Effector memory CD8-positive, alpha-beta T cell (primary cell): Measurements from ENCODE around the gene CFC1B.
"Not testable (repeated sequence)": the region's sequence is repeated elsewhere in the genome, so short reads cannot be mapped to it uniquely, and the experiment has no call there.

Experiments
- ATAC-seq: fragments of 150-1000 bp; cut with Tn5 transposase; replicated peaks from 2 replicates; pipeline ENCODE4 v1.10.0; 2021; ENCODE audit warnings: mild to moderate bottlenecking, moderate library complexity
- DNase-seq, 3 experiments: peaks; one replicate each; pipeline ENCODE4 v3.0.0; 2021
- H3K27ac Mint-ChIP-seq, 2 donors: one replicate each; pipeline ENCODE4 v1.8.0; 2022; ENCODE audit warnings: mild to moderate bottlenecking in 2 of 2, mixed read lengths in 2 of 2, moderate library complexity in 2 of 2
- H3K27me3 Mint-ChIP-seq, 2 donors: one replicate each; pipeline ENCODE4 v1.8.0; 2022; ENCODE audit warnings: mixed read lengths in 2 of 2
- H3K36me3 Mint-ChIP-seq: one replicate; pipeline ENCODE4 v1.8.0; 2022; ENCODE audit warnings: mild to moderate bottlenecking, moderate library complexity, mixed read lengths; ENCODE audit not compliant: insufficient read depth
- H3K4me1 Mint-ChIP-seq, 2 donors: one replicate each; pipeline ENCODE4 v1.8.0; 2022; ENCODE audit warnings: low read depth in 2 of 2, mixed read lengths in 2 of 2
- H3K4me3 Mint-ChIP-seq, 2 donors: one replicate each; pipeline ENCODE4 v1.8.0; 2022; ENCODE audit warnings: mild to moderate bottlenecking in 2 of 2, mixed read lengths in 2 of 2, moderate library complexity in 2 of 2
- H3K9me3 Mint-ChIP-seq, 2 donors: one replicate each; pipeline ENCODE4 v1.8.0; 2022; ENCODE audit warnings: mixed read lengths in 2 of 2
- total RNA-seq, 9 experiments: gene quantifications; one replicate each; lab custom pipeline; 2026; lab: John Stamatoyannopoulos, UW

CFC1B gene
- total RNA-seq, result 0 reads per million in 9 experiments

DNA sequence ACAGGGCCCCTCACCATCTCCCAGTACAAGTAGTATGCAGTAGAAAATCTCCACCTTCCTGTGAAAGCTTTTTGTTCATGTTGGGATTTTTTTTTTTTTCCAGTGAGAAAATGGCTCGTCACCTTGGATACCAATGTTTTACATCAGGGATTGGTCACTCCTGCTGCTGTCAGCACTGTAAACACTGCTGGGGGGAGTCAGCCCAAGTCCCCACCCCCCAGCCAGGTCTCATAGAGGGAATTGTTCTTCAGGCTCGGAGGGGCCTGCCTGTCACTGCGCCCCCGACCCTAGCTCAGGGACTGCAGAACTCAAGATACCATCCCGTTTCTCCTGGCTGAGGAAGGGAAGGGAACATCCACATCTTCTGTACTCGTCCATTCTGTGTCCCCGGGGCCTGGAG is at the start of gene CFC1B:
Gene CFC1B (plus strand): TSS at position 231 of the 400 bp plus-strand sequence. CDS start 263 bp downstream, outside the sequence.
- not testable (repeated sequence) for ATAC-seq, DNase-seq, H3K27ac Mint-ChIP-seq, H3K36me3 Mint-ChIP-seq, H3K4me3 Mint-ChIP-seq, H3K27me3 Mint-ChIP-seq, H3K9me3 Mint-ChIP-seq, H3K4me1 Mint-ChIP-seq

DNA sequence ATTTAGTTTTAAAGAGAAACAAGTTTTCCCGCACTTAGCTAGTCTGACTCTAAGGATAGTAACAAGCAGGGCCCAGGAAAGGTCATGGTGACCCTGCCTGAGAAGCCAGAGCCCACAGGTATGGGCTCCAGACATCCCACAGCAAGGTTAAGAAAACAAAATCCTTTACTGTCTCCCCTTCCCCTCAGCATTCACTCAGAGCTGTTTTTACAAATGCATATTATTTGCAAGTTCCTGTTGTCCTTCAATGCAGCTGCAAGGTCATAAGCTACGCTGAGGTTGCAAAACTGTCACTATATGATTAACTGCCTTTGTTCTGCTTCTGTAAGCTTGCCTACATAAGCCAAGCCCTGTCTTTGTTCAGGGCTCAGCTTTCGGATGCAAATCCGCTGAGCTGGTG is 29.9 kb upstream of the CFC1B start:
- not testable (repeated sequence) for H3K36me3 Mint-ChIP-seq, H3K27ac Mint-ChIP-seq, H3K9me3 Mint-ChIP-seq, H3K27me3 Mint-ChIP-seq, H3K4me1 Mint-ChIP-seq, ATAC-seq, DNase-seq, H3K4me3 Mint-ChIP-seq

DNA sequence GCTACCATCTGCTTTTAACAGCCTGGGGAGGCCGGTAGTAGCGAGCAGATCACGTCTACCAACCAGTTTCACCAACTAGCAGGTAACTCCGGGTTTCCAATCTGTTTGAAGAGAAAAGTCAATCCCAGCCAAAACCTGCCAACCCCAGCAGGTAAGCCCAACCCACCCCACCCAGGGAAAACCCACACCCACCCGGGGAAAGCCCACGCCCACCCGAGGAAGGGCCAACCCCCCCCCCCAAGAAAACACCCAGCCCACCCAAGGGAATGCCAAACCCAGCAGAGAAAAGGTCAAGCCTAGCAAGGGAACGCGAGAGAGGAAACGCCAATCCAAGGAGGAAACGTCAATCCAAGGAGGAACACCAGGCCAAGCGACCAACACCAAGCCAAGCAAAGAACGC is 11.8 kb upstream of the CFC1B start, which contains the start of gene POTEI:
Gene POTEI (minus strand): TSS at position 101 of the 400 bp plus-strand sequence. CDS start 93 bp downstream, at position 8.
- H3K27ac Mint-ChIP-seq, H3K4me1 Mint-ChIP-seq, H3K36me3 Mint-ChIP-seq, H3K9me3 Mint-ChIP-seq, DNase-seq, ATAC-seq, H3K4me3 Mint-ChIP-seq, H3K27me3 Mint-ChIP-seq: not testable (repeated sequence)

DNA sequence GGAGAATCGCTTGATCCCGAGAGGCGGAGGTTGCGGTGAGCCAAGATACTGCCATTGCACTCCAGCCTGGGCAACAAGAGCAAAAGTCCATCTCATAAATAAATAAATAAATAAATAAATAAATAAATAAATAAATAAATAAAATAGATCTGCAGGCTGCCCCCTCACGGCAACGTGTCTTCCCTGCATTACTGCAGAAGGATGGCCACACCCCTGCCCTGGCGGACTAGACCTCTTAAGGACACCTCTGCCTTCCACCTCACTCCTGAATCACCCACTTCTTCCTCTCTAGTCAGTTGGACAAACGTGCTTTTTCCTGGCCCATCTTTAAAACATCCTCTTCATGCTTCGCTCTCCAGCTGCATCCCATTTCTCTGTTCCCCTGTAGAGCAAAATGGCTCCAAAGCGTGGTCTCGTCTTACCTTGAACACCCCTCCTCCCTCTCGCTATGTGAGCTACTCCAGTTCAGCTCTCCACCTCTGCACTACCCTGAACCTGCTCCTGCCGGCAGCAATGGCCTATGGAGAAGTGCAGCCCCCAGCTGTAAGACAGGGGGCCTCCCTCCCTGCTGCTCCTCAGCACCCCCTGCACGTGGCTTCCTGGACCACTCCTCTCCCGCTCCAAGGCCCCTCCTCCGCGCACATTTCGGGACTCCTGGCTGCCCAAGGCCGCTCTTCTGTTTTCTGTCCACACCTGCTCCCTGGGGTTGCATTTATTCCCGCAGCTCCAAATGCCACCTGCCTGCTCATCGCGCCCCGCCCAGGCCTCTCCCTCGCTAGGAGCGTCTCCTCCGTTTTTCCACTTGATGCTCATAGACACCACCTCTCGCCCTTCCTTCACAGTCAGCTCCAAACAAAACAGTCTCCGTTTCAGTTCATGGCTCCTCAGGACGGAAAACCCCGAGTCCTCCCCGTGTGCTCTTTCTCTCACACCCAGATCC is 9.9 kb upstream of the CFC1B start:
- not testable (repeated sequence) for H3K27ac Mint-ChIP-seq, H3K27me3 Mint-ChIP-seq, ATAC-seq, H3K4me3 Mint-ChIP-seq, H3K4me1 Mint-ChIP-seq, H3K9me3 Mint-ChIP-seq, DNase-seq, H3K36me3 Mint-ChIP-seq

DNA sequence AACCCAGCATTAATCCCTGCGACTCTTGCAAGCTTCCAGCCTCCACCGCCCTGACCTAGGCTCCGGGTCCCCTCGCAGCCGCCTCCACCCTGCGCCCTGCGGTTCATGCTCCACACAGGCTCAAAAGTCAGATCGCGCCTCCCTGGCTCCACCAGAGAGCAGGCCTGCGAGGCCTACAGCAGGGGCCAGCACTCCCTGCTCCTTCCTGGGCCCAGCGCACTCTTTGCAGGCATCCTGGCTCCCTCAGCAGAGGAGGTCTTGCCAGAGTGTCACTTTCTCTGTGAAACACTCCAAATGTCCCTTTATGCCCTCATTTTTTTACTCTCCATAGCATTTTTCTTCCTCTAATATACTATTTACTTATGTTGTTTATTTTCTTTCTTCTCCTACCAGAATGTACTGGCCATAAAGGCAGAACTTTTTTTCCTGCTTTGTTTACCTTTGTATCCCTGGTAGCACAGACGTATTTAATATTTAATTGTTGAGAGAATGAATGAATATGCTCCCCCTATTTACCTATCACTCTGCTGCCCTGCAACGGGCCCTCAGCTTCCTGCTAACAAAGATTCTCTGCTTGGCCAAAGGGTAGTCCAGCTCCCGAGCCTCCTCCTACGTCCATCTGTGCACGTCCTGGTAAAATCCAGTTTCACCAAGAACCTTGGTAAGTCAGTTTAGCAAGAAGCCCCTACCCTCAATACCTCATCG is 9.1 kb upstream of the CFC1B start:
- not testable (repeated sequence) for ATAC-seq, DNase-seq, H3K36me3 Mint-ChIP-seq, H3K27ac Mint-ChIP-seq, H3K4me3 Mint-ChIP-seq, H3K27me3 Mint-ChIP-seq, H3K9me3 Mint-ChIP-seq, H3K4me1 Mint-ChIP-seq

DNA sequence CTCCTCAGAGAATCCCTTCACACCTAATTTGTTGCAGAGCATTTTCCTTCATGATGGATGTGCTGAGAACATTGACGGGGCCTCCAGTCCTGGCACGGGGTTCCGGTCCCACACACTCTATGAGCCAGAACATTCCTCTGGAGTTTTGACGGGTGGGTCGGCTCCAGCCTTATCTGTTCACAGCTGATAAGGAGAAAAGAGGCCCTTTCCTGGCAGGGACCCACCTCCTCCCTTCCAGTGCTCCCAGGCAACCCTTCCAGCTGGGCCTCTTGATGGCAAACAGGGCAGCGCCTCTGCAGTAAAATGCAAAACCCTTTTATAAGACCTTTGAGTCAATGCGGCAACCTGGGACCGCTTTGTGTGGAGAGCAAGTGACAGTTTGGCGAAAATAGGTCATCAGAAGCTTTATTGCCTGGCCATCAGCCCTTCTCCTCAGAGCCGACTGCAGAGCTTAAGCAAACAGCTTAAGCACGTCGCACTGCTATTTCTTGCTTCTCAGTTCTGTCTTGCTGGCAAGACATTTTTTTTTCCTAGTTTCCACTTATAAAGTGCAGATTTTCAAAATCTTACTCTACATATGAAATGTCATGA is 2.4 kb upstream of the CFC1B start:
- H3K4me3 Mint-ChIP-seq, H3K4me1 Mint-ChIP-seq, DNase-seq, H3K9me3 Mint-ChIP-seq, ATAC-seq, H3K36me3 Mint-ChIP-seq, H3K27ac Mint-ChIP-seq, H3K27me3 Mint-ChIP-seq: not testable (repeated sequence)

DNA sequence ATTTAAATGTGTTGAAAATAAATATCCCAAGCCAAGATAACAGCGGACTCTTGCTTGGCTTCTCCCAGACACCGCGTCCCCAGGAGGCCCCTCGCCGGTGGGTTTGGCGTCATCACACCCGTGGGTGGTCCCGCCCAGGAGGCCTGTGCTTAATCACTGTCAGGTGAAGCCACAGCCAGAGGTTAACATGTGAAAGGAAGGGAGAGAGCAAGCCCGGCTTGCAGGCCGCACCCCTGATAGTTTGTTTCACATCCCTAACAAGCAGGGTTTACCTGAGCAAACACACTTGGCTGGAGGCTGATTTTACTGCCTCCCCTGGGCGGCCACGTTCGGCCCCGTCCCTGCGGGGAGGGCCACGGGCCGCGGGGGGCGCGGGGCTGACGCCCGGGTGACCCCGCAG is 1.4 kb downstream of the CFC1B start:
- not testable (repeated sequence) for DNase-seq, H3K27me3 Mint-ChIP-seq, H3K4me3 Mint-ChIP-seq, H3K9me3 Mint-ChIP-seq, ATAC-seq, H3K36me3 Mint-ChIP-seq, H3K27ac Mint-ChIP-seq, H3K4me1 Mint-ChIP-seq

DNA sequence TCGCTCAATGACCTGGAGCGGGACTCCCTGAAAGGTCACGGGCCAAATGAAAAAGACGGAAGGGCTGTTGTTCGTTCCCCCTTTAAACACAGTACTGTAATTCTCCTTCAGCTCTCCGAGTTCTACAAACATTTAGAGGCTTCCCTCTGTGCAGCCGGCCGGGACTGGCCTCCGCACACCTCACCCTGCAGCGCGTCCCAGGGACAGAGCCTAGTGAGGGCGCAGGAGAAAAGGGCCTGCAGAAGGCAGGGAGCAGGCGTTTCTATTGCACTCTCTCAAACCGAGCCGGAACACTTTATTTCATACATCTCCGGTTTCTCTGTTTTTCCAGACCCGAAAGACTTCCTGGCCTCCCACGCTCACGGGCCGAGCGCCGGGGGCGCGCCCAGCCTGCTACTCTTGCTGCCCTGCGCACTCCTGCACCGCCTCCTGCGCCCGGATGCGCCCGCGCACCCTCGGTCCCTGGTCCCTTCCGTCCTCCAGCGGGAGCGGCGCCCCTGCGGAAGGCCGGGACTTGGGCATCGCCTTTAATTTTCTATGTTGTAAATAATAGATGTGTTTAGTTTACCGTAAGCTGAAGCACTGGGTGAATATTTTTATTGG is 6.4 kb downstream of the CFC1B start:
- H3K4me1 Mint-ChIP-seq, H3K27me3 Mint-ChIP-seq, ATAC-seq, H3K27ac Mint-ChIP-seq, H3K9me3 Mint-ChIP-seq, DNase-seq, H3K36me3 Mint-ChIP-seq, H3K4me3 Mint-ChIP-seq: not testable (repeated sequence)

DNA sequence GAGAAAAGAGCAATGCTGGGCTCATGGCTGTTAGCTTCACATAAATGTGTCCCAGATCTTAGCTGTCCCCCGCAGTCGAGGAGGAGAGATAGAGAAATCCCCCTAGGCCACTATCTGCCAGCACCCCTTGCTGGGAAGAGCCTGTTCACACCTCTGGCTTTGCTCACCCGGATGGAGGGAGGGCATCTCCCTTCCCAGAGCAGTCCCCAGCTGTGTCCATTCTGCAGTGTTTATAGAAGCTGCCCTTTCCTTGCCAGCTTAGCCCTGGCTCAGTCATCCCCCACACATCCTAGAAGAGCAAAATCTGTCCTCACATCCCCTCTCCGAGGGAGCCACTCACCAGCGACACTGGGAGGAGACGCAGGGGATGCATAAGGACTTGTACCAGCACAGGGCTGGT is 8.5 kb downstream of the CFC1B start:
- H3K27me3 Mint-ChIP-seq, H3K27ac Mint-ChIP-seq, ATAC-seq: not testable (repeated sequence)

DNA sequence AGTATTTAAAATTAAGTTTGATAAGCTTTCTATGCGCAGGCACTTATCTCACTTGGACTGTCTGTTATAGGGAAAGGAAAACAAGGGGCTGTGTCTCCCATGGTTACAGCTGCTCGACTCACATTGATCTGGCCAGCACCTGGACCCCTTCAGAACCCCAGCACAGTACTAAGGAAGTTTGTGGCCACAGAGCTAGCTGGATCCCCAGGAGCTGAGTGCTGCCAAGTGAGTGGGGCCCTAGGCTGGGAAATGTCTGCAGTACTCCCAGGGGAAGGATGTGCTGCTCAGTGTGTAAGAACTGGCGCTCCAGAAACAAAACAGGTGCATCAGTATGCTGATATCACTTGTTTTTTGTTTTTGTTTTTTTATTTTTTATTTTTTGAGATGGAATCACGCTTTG is 9.2 kb downstream of the CFC1B start:
- not testable (repeated sequence) for H3K4me3 Mint-ChIP-seq, H3K27me3 Mint-ChIP-seq, H3K27ac Mint-ChIP-seq, DNase-seq, H3K4me1 Mint-ChIP-seq, ATAC-seq, H3K36me3 Mint-ChIP-seq, H3K9me3 Mint-ChIP-seq

More for the DNA sequence above, 8.5 kb downstream of the CFC1B start:
- not testable (repeated sequence) for H3K4me1 Mint-ChIP-seq, H3K4me3 Mint-ChIP-seq, H3K9me3 Mint-ChIP-seq, H3K36me3 Mint-ChIP-seq, DNase-seq

DNA sequence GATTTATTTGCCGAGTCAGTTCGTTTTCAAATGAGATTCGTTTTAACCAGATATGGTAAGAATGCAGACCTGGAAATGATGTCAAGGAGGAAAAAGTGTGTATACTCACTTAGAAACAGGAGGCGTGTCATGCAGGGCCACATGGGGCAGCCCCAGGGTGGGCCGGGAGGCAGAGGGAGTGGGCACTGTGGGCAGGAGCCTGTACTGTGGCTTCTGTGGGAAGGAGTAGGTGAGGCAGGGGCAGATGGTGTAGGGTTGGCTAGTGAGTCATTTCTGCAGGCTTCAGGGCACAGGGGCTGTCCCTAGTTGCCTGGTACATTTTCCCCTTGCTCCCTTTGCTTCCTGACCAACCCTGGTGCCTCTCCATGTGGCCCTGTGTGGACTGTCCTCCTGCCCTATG is 10.2 kb downstream of the CFC1B start:
- ATAC-seq, result peak; percentile 88
- H3K4me1 Mint-ChIP-seq, H3K27me3 Mint-ChIP-seq, H3K9me3 Mint-ChIP-seq, H3K4me3 Mint-ChIP-seq, H3K36me3 Mint-ChIP-seq, DNase-seq, H3K27ac Mint-ChIP-seq: not testable (repeated sequence)

DNA sequence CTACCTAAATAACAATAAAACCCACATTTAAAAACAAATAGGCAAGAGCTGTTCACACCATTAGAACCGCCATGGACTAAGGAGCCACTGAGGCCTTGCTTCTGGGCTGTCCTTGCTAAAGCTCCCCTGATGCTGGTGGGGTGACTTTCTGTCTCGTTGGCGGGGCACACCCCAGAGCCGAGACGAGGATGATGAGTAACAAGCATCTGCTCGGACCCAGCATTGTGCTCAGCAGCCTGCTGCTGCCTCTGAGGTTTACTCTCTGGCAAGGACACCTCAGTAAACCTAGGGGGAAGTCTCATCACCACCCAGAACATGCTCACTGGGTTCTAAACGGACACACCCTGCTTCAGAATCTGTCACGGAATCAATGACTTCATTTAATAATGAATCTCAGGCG is 10.7 kb downstream of the CFC1B start:
- not testable (repeated sequence) for H3K36me3 Mint-ChIP-seq, H3K27ac Mint-ChIP-seq, H3K4me1 Mint-ChIP-seq, H3K9me3 Mint-ChIP-seq, H3K4me3 Mint-ChIP-seq, DNase-seq, H3K27me3 Mint-ChIP-seq
- ATAC-seq, result peak; percentile 69

DNA sequence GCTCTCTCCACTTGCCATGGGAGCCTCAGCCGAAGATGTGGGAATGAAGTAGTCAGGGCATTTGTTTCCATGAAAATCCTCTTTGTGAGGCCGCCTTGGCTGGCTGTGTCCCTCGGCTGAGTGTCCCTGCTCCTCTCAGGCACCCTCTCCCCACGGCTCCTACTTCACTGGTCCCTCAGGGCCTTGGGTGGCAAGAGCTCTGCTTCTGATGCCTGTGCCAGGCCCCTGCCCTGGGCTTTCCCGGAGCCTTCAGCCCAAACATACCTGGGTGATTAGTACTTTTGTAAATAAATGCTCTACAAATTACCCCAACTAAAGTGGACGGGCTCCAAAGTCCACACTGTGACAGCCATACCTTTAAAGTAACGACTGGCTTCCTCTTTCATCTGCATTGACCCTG is 15.6 kb downstream of the CFC1B start:
- H3K36me3 Mint-ChIP-seq, H3K27ac Mint-ChIP-seq, ATAC-seq, H3K9me3 Mint-ChIP-seq, H3K4me3 Mint-ChIP-seq, H3K27me3 Mint-ChIP-seq, H3K4me1 Mint-ChIP-seq, DNase-seq: not testable (repeated sequence)
